AG04449 (cell line): ENCODE data around the gene DMBT1.

Experiments
- CTCF ChIA-PET: fragments of 350-600 bp; formaldehyde crosslinking; extraction: SDS; loops from one replicate; lab custom pipeline; 2021; ENCODE audit warnings: antibody characterized with exemption; lab: Yijun Ruan, JAX
- POLR2A ChIA-PET: fragments of 400-600, 350-600 bp; formaldehyde crosslinking; extraction: SDS; loops from one replicate; lab custom pipeline; 2020; ENCODE audit warnings: antibody characterized with exemption, inconsistent platforms; lab: Yijun Ruan, JAX
- DNase-seq: peaks from one replicate; pipeline ENCODE4 v3.0.0-alpha.2; 2010; ENCODE audit warnings: low read depth, low spot score
- H3K4me3 ChIP-seq: 2 replicates; pipeline ENCODE4 v1.5.1; 2011; ENCODE audit warnings: low read depth, mild to moderate bottlenecking, control low read depth, low read length
- CTCF ChIP-seq: IDR thresholded peaks from one replicate; pipeline ENCODE4 v1.5.1; 2011; ENCODE audit warnings: mild to moderate bottlenecking, moderate library complexity, low read length, control low read depth, inconsistent platforms; ENCODE audit not compliant: insufficient read depth; ENCODE audit errors: missing control alignments

DMBT1 gene

GRCh38 chr10:122550427-122550826 is 10.1 kb upstream of the DMBT1 start:
- ChIA-PET POLR2A (no interaction called here), CTCF (interaction anchor here (0.8 to 1.8 kb wide), 5 partner anchors 15 to 251 kb away, joined by 3 to 6 read pairs (median 3); no protein-coding TSS in a partner anchor)
- TF ChIP-seq CTCF = no peak
- H3K4me3 ChIP-seq = no peak overlapping the region
- no peak for DNase-seq

- no peak for DNase-seq
- no peak overlapping the region for H3K4me3 ChIP-seq
- POLR2A ChIA-PET = no interaction called here
- TF ChIP-seq CTCF = no peak
- CTCF ChIA-PET = interaction anchor here (0.9 to 1.8 kb wide), 3 partner anchors 14 to 252 kb away, joined by 3 to 6 read pairs (median 4); no protein-coding TSS in a partner anchor
These were observed 9.6 kb upstream of the DMBT1 start for GRCh38 chr10:122550983-122551382.

GRCh38 chr10:122551450-122551849 is 9.1 kb upstream of the DMBT1 start:
- no peak overlapping the region for H3K4me3 ChIP-seq
- DNase-seq = no peak
- CTCF ChIA-PET = interaction anchor here (0.9 to 1.8 kb wide), 3 partner anchors 14 to 252 kb away, joined by 3 to 6 read pairs (median 4); no protein-coding TSS in a partner anchor
- TF ChIP-seq CTCF = no peak
- POLR2A ChIA-PET = no interaction called here

- ChIA-PET CTCF (interaction anchor here (1.3 to 1.9 kb wide), 2 partner anchors 13 to 254 kb away, joined by 4 to 11 read pairs; no protein-coding TSS in a partner anchor), POLR2A (no interaction called here)
- no peak overlapping the region for H3K4me3 ChIP-seq
- TF ChIP-seq CTCF = no peak
- DNase-seq = no peak
These were observed 7.2 kb upstream of the DMBT1 start for GRCh38 chr10:122553341-122553740.

- ChIA-PET POLR2A (no interaction called here), CTCF (interaction anchor here (1.4 to 4.6 kb wide), 2 partner anchors 12 to 212 kb away, joined by 5 to 23 read pairs; no protein-coding TSS in a partner anchor)
- no peak overlapping the region for H3K4me3 ChIP-seq
- TF ChIP-seq CTCF = no peak
- no peak for DNase-seq
These were observed 6.2 kb upstream of the DMBT1 start for GRCh38 chr10:122554131-122555036.

- H3K4me3 ChIP-seq = no peak overlapping the region
- TF ChIP-seq CTCF = no peak
- POLR2A ChIA-PET = no interaction called here
- CTCF ChIA-PET = interaction anchor here (1.3 to 4.6 kb wide), 3 partner anchors 11 to 213 kb away, joined by 3 to 23 read pairs (median 5); no protein-coding TSS in a partner anchor
- no peak for DNase-seq
These were observed 5.1 kb upstream of the DMBT1 start for GRCh38 chr10:122555442-122555841.
